ENCODE results near the gene FREY1. TPM values are rescaled to one million over a fixed set of nuclear protein-coding genes. Genes with fewer than 3 reads are reported as not detected.

FREY1 gene
- total and polyA plus RNA-seq, 2 of the 13 experiments (the other 11 are each of a cell fraction or from before 2014, with no cell fraction given): 0.44 to 0.73 TPM

DNA sequence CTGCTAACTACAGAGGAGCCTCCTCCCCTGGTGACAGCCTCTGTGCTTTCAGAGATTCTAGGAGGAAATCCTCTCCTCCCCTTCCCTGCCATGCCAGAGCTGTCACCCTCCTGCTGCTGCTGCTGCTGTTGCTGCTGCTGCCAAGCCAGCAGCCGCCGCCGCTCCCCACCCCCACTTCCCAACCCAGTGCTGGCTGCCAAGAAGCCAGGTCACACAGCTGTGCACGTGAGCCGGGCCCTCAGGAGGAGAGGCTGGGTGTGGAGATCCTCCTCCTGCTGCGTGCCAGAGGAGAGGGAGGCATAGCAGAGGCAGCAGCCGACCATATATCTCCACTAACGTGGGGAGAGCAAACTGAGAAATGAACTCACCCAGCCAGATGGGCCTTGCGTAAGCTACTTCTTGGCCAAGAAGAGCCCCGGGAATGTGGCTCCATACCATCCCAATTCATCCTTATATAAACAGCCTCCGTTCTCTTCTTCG lies 47.4 kb downstream of the FREY1 start (continued):
- TF ChIP-seq, protein P1, sequence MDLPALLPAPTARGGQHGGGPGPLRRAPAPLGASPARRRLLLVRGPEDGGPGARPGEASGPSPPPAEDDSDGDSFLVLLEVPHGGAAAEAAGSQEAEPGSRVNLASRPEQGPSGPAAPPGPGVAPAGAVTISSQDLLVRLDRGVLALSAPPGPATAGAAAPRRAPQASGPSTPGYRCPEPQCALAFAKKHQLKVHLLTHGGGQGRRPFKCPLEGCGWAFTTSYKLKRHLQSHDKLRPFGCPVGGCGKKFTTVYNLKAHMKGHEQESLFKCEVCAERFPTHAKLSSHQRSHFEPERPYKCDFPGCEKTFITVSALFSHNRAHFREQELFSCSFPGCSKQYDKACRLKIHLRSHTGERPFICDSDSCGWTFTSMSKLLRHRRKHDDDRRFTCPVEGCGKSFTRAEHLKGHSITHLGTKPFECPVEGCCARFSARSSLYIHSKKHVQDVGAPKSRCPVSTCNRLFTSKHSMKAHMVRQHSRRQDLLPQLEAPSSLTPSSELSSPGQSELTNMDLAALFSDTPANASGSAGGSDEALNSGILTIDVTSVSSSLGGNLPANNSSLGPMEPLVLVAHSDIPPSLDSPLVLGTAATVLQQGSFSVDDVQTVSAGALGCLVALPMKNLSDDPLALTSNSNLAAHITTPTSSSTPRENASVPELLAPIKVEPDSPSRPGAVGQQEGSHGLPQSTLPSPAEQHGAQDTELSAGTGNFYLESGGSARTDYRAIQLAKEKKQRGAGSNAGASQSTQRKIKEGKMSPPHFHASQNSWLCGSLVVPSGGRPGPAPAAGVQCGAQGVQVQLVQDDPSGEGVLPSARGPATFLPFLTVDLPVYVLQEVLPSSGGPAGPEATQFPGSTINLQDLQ (CRISPR knock-in tag; IDR thresholded peaks at IDR 0.05): no peak
- no peak for TF ChIP-seq SKI (IDR thresholded peaks at IDR 0.05; ENCODE audit: partially characterized antibody)

DNA sequence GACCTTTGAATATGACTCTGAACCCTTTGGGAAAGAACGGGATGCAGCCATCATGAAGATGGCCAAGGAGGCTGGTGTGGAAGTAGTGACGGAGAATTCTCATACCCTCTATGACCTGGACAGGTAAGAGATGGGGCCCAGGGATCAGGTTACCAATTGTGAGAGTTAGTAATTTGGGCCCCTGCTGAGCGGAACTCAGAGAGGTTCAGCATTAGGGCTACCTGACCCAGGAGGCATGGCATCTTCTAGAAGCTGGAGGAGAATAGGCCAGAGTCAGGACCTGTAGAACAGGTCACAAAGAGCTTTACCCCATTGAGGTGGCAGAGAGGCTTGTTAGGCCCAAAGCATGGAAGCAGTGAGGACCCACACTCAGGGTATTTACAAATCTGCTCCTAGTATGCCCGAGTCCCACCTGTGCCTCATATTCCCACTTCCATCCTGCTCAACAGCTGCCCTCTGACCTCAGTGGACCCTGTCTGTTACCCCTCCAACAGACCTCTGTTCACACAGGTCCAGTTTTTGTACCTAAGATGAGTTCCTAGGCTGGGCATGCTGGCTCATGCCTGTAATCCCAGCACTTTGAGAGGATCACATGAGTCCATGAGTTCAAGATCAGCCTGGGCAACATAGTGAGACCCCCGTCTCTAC lies 48.2 kb downstream of the FREY1 start:
- ATAC-seq: no peak
- 96% methylated on average over 5 of the region's 5 CpGs for WGBS (ENCODE audit: low lambda C conversion rate)
- no peak for DNase-seq (ENCODE audit: low spot score)
- FAIRE-seq: no peak
- H3K9ac ChIP-seq (ENCODE audit: insufficient read depth, low read depth, low read length): no peak overlapping the region
- no peak overlapping the region for H2AFZ ChIP-seq (ENCODE audit: low read length)
- H3K79me2 ChIP-seq (ENCODE audit: insufficient read depth, low read length): no peaks in the 10 kb centered on the region
- POLR2A ChIA-PET: interaction anchor here (1.2 kb wide), 1 partner anchor 12 kb away, joined by 3 read pairs; no protein-coding TSS in a partner anchor
- intact Hi-C loops (cut with micrococcal nuclease; ENCODE audit: unreplicated experiment): no loop called here
- no peaks in the 10 kb centered on the region for H3K4me1 ChIP-seq (ENCODE audit: insufficient read depth, low read length)
- TF ChIP-seq SP5 (CRISPR knock-in tag; IDR thresholded peaks at IDR 0.05; ENCODE audit: borderline replicate concordance, low read depth) (no peak), RFXANK (CRISPR knock-in tag; IDR thresholded peaks at IDR 0.05) (no peak), SIX4 (CRISPR knock-in tag; IDR thresholded peaks at IDR 0.05) (no peak), GPN1 (CRISPR knock-in tag; IDR thresholded peaks at IDR 0.05; ENCODE audit: borderline replicate concordance) (no peak), ZNF615 (CRISPR knock-in tag; IDR thresholded peaks at IDR 0.05; ENCODE audit: borderline replicate concordance) (no peak), SCMH1 (CRISPR knock-in tag; IDR thresholded peaks at IDR 0.05; ENCODE audit: borderline replicate concordance) (no peak), PHF5A (CRISPR knock-in tag; IDR thresholded peaks at IDR 0.05; ENCODE audit: low read depth, unreplicated experiment) (no peak), HNRNPL (IDR thresholded peaks at IDR 0.05; ENCODE audit: low read depth, low read length) (no peak), HMG20B (CRISPR knock-in tag; conservative IDR thresholded peaks at IDR 0.05) (no peak)
- in situ Hi-C loops (cut with HindIII; ENCODE audit: extremely low pct_ligation_motif_present, low pct_unique_long_range_greater_than_20kb): no loop called here
- no peaks in the 10 kb centered on the region for H3K9me3 ChIP-seq (ENCODE audit: low read length)
- CTCF ChIA-PET (ENCODE audit: low intra/inter-chr PET ratio, low total read pairs): no interaction called here
- no peak overlapping the region for H3K27ac ChIP-seq (ENCODE audit: extremely low read length, insufficient read depth, low read length)
- no peak overlapping the region for H3K4me3 ChIP-seq (replicated peaks in 1 of 3; ENCODE audit: insufficient read depth in 1 of 3, low read depth in 2 of 3, low read length in 3 of 3)
- H4K20me1 ChIP-seq (ENCODE audit: insufficient read depth, low read length): peaks cover 6% of the 10 kb centered on the region; the same call in 1 of the 2 replicates
- no peak overlapping the region for H3K4me2 ChIP-seq (ENCODE audit: low read depth, low read length)
- BruUV-seq (replicated peaks): no TSS peak
- no peaks in the 10 kb centered on the region for H3K27me3 ChIP-seq (ENCODE audit: control insufficient read depth in 1 of 2, insufficient read depth in 2 of 2, low read length in 2 of 2)
- peaks cover 23 to 81% of the 10 kb centered on the region in 2 experiments for H3K36me3 ChIP-seq (replicated peaks in 1 of 2; ENCODE audit: control insufficient read depth in 1 of 2, insufficient read depth in 2 of 2, low read length in 2 of 2)
